Measurements from ENCODE around the gene MYCL. TPM values are rescaled to one million over a fixed set of nuclear protein-coding genes. Genes with fewer than 3 reads are reported as not detected.
A peak's percentile ranks its signal among the peaks of the same experiment; 100 is the strongest.

MYCL gene
- total RNA-seq, result under 1 TPM in 1 of 2 experiments, not detected in 1; 0.24 TPM
- polyA plus RNA-seq, result not detected

- no peaks in the 10 kb centered on the region for H3K9me3 Mint-ChIP-seq
- peaks cover 31 to 64% of the 10 kb centered on the region in 2 donors for H3K27me3 Mint-ChIP-seq
- peaks cover 5% of the 10 kb centered on the region for H3K4me1 ChIP-seq (ENCODE audit: insufficient read depth, low read length)
- peak within 1 kb of the TSS; percentile 74 to 89 (median 77) for H3K4me3 Mint-ChIP-seq
- peak within 1 kb of the TSS in 1 of 8 donors; percentile 38 for H3K27ac Mint-ChIP-seq
- peak; percentile 46 to 76 (median 58) for DNase-seq
- ChIA-PET CTCF (interaction anchor here (0.6 to 9.8 kb wide), 27 partner anchors 8 to 295 kb away, joined by 3 to 110 read pairs (median 4); partner anchors contain the start of genes BMP8B, CAP1 and PPIE), POLR2A (interaction anchor here (0.6 to 0.8 kb wide), 3 partner anchors 18 to 843 kb away, joined by 3 to 4 read pairs (median 4); partner anchors contain the start of gene TRIT1)
- H3K27ac ChIP-seq (ENCODE audit: low read depth, low read length), result peak within 1 kb of the TSS; percentile 50
- no peaks in the 10 kb centered on the region for H3K9me3 ChIP-seq (ENCODE audit: low read length)
- H3K4me3 ChIP-seq (ENCODE audit: low read length), result peak within 1 kb of the TSS; percentile 61
- no peaks in the 10 kb centered on the region for H3K36me3 ChIP-seq (ENCODE audit: insufficient read depth, low read length)
- peaks cover 19% of the 10 kb centered on the region for H3K27me3 ChIP-seq (ENCODE audit: insufficient read depth, low read length, poor library complexity, severe bottlenecking)
- H3K4me1 Mint-ChIP-seq, result peaks cover 8 to 9% (median 8%) of the 10 kb centered on the region in 3 donors
- H3K36me3 Mint-ChIP-seq, result no peaks in the 10 kb centered on the region
Observed at GRCh38 chr1:39901714-39902459, at the start of gene MYCL. Gene MYCL, minus strand, starts transcription at chr1:39901917. Its CDS starts 483 bp downstream, at chr1:39901434.

GRCh38 chr1:39949891-39950290, 48.2 kb upstream of the MYCL start:
- H3K9me3 ChIP-seq (ENCODE audit: low read length), result no peaks in the 10 kb centered on the region
- Mint-ChIP-seq H3K9me3 (no peaks in the 10 kb centered on the region), H3K27me3 (peaks cover 0 to 9% of the 10 kb centered on the region in 2 donors), H3K4me3 (no peak overlapping the region), H3K36me3 (no peaks in the 10 kb centered on the region), H3K27ac (no peak overlapping the region), H3K4me1 (peaks cover 6 to 12% (median 8%) of the 10 kb centered on the region in 3 donors)
- ChIA-PET CTCF (interaction anchor here (0.7 to 1.5 kb wide), 2 partner anchors 18 to 114 kb away, joined by 3 to 4 read pairs; no protein-coding TSS in a partner anchor), POLR2A (no interaction called here)
- H3K36me3 ChIP-seq (ENCODE audit: insufficient read depth, low read length), result no peaks in the 10 kb centered on the region
- no peak overlapping the region for H3K4me3 ChIP-seq (ENCODE audit: low read length)
- H3K4me1 ChIP-seq (ENCODE audit: insufficient read depth, low read length), result peaks cover 7% of the 10 kb centered on the region
- no peak overlapping the region for H3K27ac ChIP-seq (ENCODE audit: low read depth, low read length)
- no peak for DNase-seq
- H3K27me3 ChIP-seq (ENCODE audit: insufficient read depth, low read length, poor library complexity, severe bottlenecking), result no peaks in the 10 kb centered on the region

GRCh38 chr1:39947260-39947659, 45.5 kb upstream of the MYCL start:
- no peaks in the 10 kb centered on the region for H3K9me3 Mint-ChIP-seq
- no peak for DNase-seq
- H3K27ac Mint-ChIP-seq, result no peak overlapping the region
- peaks cover 4 to 6% (median 4%) of the 10 kb centered on the region in 3 donors for H3K4me1 Mint-ChIP-seq
- Histone ChIP-seq H3K4me1 (ENCODE audit: insufficient read depth, low read length) (no peaks in the 10 kb centered on the region), H3K27ac (ENCODE audit: low read depth, low read length) (no peak overlapping the region), H3K27me3 (ENCODE audit: insufficient read depth, low read length, poor library complexity, severe bottlenecking) (no peaks in the 10 kb centered on the region), H3K36me3 (ENCODE audit: insufficient read depth, low read length) (no peaks in the 10 kb centered on the region), H3K9me3 (ENCODE audit: low read length) (no peaks in the 10 kb centered on the region), H3K4me3 (ENCODE audit: low read length) (no peak overlapping the region)
- H3K4me3 Mint-ChIP-seq, result no peak overlapping the region
- POLR2A ChIA-PET, result no interaction called here
- CTCF ChIA-PET, result interaction anchor here (1.0 kb wide), 1 partner anchor 28 kb away, joined by 4 read pairs; no protein-coding TSS in a partner anchor
- peaks cover 1 to 9% of the 10 kb centered on the region in 2 donors for H3K27me3 Mint-ChIP-seq
- H3K36me3 Mint-ChIP-seq, result no peaks in the 10 kb centered on the region

- no peak overlapping the region for H3K4me3 ChIP-seq (ENCODE audit: low read length)
- CTCF ChIA-PET, result no interaction called here
- H3K9me3 ChIP-seq (ENCODE audit: low read length), result no peaks in the 10 kb centered on the region
- no peaks in the 10 kb centered on the region for H3K27me3 ChIP-seq (ENCODE audit: insufficient read depth, low read length, poor library complexity, severe bottlenecking)
- Mint-ChIP-seq H3K36me3 (no peaks in the 10 kb centered on the region), H3K4me1 (peaks cover 4 to 6% (median 4%) of the 10 kb centered on the region in 3 donors), H3K27ac (no peak overlapping the region), H3K4me3 (peak overlapping the region in 1 of 7 donors; percentile 13), H3K27me3 (peaks cover 8 to 9% of the 10 kb centered on the region in 2 donors), H3K9me3 (no peaks in the 10 kb centered on the region)
- POLR2A ChIA-PET, result no interaction called here
- H3K27ac ChIP-seq (ENCODE audit: low read depth, low read length), result no peak overlapping the region
- H3K36me3 ChIP-seq (ENCODE audit: insufficient read depth, low read length), result no peaks in the 10 kb centered on the region
- no peaks in the 10 kb centered on the region for H3K4me1 ChIP-seq (ENCODE audit: insufficient read depth, low read length)
- no peak for DNase-seq
Observed at GRCh38 chr1:39946216-39946615, 44.5 kb upstream of the MYCL start.

- POLR2A ChIA-PET, result no interaction called here
- H3K4me3 Mint-ChIP-seq, result no peak overlapping the region
- CTCF ChIA-PET, result no interaction called here
Observed at GRCh38 chr1:39944410-39945112, 42.8 kb upstream of the MYCL start.

GRCh38 chr1:39943471-39944290, 42.0 kb upstream of the MYCL start:
- Histone ChIP-seq H3K9me3 (ENCODE audit: low read length) (no peaks in the 10 kb centered on the region), H3K27me3 (ENCODE audit: insufficient read depth, low read length, poor library complexity, severe bottlenecking) (no peaks in the 10 kb centered on the region), H3K36me3 (ENCODE audit: insufficient read depth, low read length) (no peaks in the 10 kb centered on the region), H3K4me3 (ENCODE audit: low read length) (no peak overlapping the region), H3K27ac (ENCODE audit: low read depth, low read length) (no peak overlapping the region), H3K4me1 (ENCODE audit: insufficient read depth, low read length) (no peaks in the 10 kb centered on the region)
- ChIA-PET CTCF (interaction anchor here (2.0 kb wide), 1 partner anchor 30 kb away, joined by 7 read pairs; no protein-coding TSS in a partner anchor), POLR2A (no interaction called here)
- Mint-ChIP-seq H3K27ac (no peak overlapping the region), H3K9me3 (no peaks in the 10 kb centered on the region), H3K4me1 (peaks cover 4 to 6% (median 4%) of the 10 kb centered on the region in 3 donors), H3K36me3 (no peaks in the 10 kb centered on the region), H3K4me3 (no peak overlapping the region), H3K27me3 (peaks cover 8 to 9% of the 10 kb centered on the region in 2 donors)
- DNase-seq, result no peak

More at GRCh38 chr1:39944410-39945112, 42.8 kb upstream of the MYCL start:
- Histone ChIP-seq H3K4me3 (ENCODE audit: low read length) (no peak overlapping the region), H3K27ac (ENCODE audit: low read depth, low read length) (no peak overlapping the region), H3K27me3 (ENCODE audit: insufficient read depth, low read length, poor library complexity, severe bottlenecking) (no peaks in the 10 kb centered on the region), H3K4me1 (ENCODE audit: insufficient read depth, low read length) (no peaks in the 10 kb centered on the region), H3K36me3 (ENCODE audit: insufficient read depth, low read length) (no peaks in the 10 kb centered on the region), H3K9me3 (ENCODE audit: low read length) (no peaks in the 10 kb centered on the region)
- Mint-ChIP-seq H3K36me3 (no peaks in the 10 kb centered on the region), H3K27me3 (peaks cover 8 to 9% of the 10 kb centered on the region in 2 donors), H3K4me1 (peaks cover 4 to 6% (median 4%) of the 10 kb centered on the region in 3 donors), H3K9me3 (no peaks in the 10 kb centered on the region), H3K27ac (no peak overlapping the region)
- no peak for DNase-seq

- H3K27me3 ChIP-seq (ENCODE audit: insufficient read depth, low read length, poor library complexity, severe bottlenecking), result no peaks in the 10 kb centered on the region
- no peak overlapping the region for H3K4me3 ChIP-seq (ENCODE audit: low read length)
- Mint-ChIP-seq H3K4me3 (no peak overlapping the region), H3K27me3 (peaks cover 6 to 8% of the 10 kb centered on the region in 2 donors), H3K4me1 (peaks cover 3 to 6% (median 4%) of the 10 kb centered on the region in 3 donors), H3K36me3 (no peaks in the 10 kb centered on the region), H3K9me3 (no peaks in the 10 kb centered on the region), H3K27ac (peak overlapping the region in 1 of 8 donors; percentile 35)
- POLR2A ChIA-PET, result no interaction called here
- no peak overlapping the region for H3K27ac ChIP-seq (ENCODE audit: low read depth, low read length)
- H3K4me1 ChIP-seq (ENCODE audit: insufficient read depth, low read length), result no peaks in the 10 kb centered on the region
- CTCF ChIA-PET, result interaction anchor here (0.9 kb wide), 1 partner anchor 18 kb away, joined by 3 read pairs; no protein-coding TSS in a partner anchor
- no peaks in the 10 kb centered on the region for H3K36me3 ChIP-seq (ENCODE audit: insufficient read depth, low read length)
- no peaks in the 10 kb centered on the region for H3K9me3 ChIP-seq (ENCODE audit: low read length)
- no peak for DNase-seq
Observed at GRCh38 chr1:39940980-39941871, 39.5 kb upstream of the MYCL start.
